ENCODE results near the gene FYN.
A peak's percentile ranks its signal among the peaks of the same experiment; 100 is the strongest.
"Not testable (repeated sequence)": the region's sequence is repeated elsewhere in the genome, so short reads cannot be mapped to it uniquely, and the experiment has no call there.

Gene FYN

GRCh38 chr6:111898452-111898851 lies 25.2 kb upstream of the FYN start:
- no peak overlapping the region for H2AFZ ChIP-seq (ENCODE audit: low read depth, low read length)
- H3K36me3 ChIP-seq (ENCODE audit: insufficient read depth, low read length), result no peaks in the 10 kb centered on the region
- H3K4me3 ChIP-seq (ENCODE audit: low read length), result no peak overlapping the region
- H3K9me3 ChIP-seq (ENCODE audit: low read length), result no peaks in the 10 kb centered on the region
- H3K4me1 ChIP-seq (ENCODE audit: insufficient read depth, low read length), result no peaks in the 10 kb centered on the region
- no peaks in the 10 kb centered on the region for H3K27me3 ChIP-seq (ENCODE audit: insufficient read depth, low read length)

DNA sequence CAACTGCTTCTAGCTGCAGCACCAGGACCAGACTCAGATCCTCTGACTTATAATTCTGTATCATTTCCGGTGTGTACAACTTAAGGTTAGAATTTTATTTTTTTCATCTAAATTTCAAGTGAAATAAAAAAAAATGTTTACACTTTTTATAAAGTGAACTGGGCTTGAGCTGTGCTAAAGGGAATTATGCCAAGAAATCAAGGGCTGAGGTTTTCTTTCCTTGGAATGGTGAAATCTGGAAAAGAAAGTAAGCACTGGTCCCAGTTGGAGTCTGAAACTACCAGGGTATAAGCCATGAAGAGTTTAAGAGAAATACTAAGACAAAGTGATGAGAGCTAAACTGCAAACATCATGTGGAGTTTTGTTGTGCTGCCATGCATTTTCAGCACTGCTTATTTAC lies 21.7 kb upstream of the FYN start:
- Histone ChIP-seq H3K36me3 (ENCODE audit: insufficient read depth, low read length) (no peaks in the 10 kb centered on the region), H2AFZ (ENCODE audit: low read depth, low read length) (no peak overlapping the region), H3K4me1 (ENCODE audit: insufficient read depth, low read length) (peaks cover 10% of the 10 kb centered on the region), H3K27me3 (ENCODE audit: insufficient read depth, low read length) (no peaks in the 10 kb centered on the region), H3K4me3 (ENCODE audit: low read length) (no peak overlapping the region), H3K9me3 (ENCODE audit: low read length) (no peaks in the 10 kb centered on the region)

- H2AFZ ChIP-seq (ENCODE audit: low read depth, low read length), result no peak overlapping the region
- H3K4me1 ChIP-seq (ENCODE audit: insufficient read depth, low read length), result peaks cover 16% of the 10 kb centered on the region
- no peak overlapping the region for H3K4me3 ChIP-seq (ENCODE audit: low read length)
- H3K36me3 ChIP-seq (ENCODE audit: insufficient read depth, low read length), result no peaks in the 10 kb centered on the region
- no peaks in the 10 kb centered on the region for H3K9me3 ChIP-seq (ENCODE audit: low read length)
- H3K27me3 ChIP-seq (ENCODE audit: insufficient read depth, low read length), result no peaks in the 10 kb centered on the region
Observed at GRCh38 chr6:111894272-111894671, 21.0 kb upstream of the FYN start.

GRCh38 chr6:111892431-111892830 lies 19.2 kb upstream of the FYN start:
- Histone ChIP-seq H3K36me3 (ENCODE audit: insufficient read depth, low read length) (no peaks in the 10 kb centered on the region), H2AFZ (ENCODE audit: low read depth, low read length) (no peak overlapping the region), H3K9me3 (ENCODE audit: low read length) (no peaks in the 10 kb centered on the region), H3K4me3 (ENCODE audit: low read length) (no peak overlapping the region), H3K27me3 (ENCODE audit: insufficient read depth, low read length) (no peaks in the 10 kb centered on the region), H3K4me1 (ENCODE audit: insufficient read depth, low read length) (peaks cover 27% of the 10 kb centered on the region)

DNA sequence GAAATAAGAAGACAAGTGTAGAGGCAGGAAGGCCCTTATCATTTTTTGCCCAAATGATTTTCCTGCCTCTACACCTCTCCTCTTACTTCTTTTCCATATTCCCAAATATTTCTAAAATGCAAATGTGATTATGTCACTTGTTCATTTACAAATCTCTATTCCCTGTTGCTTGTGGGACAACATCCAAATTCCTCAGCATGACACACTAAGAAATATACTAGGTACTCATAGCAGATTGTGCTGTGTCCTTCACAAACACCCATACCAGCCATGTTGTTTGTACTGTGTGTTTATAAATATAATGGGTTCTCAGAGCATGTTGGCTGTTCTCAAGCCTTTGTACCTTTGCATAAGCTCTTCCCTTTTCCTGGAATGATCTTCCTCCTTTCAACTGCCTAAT lies 17.7 kb upstream of the FYN start:
- Histone ChIP-seq H3K4me1 (ENCODE audit: insufficient read depth, low read length) (peaks cover 27% of the 10 kb centered on the region), H2AFZ (ENCODE audit: low read depth, low read length) (no peak overlapping the region), H3K27me3 (ENCODE audit: insufficient read depth, low read length) (no peaks in the 10 kb centered on the region), H3K4me3 (ENCODE audit: low read length) (no peak overlapping the region), H3K9me3 (ENCODE audit: low read length) (no peaks in the 10 kb centered on the region), H3K36me3 (ENCODE audit: insufficient read depth, low read length) (no peaks in the 10 kb centered on the region)

- Histone ChIP-seq H3K9me3 (ENCODE audit: low read length) (no peaks in the 10 kb centered on the region), H3K4me1 (ENCODE audit: insufficient read depth, low read length) (peaks cover 27% of the 10 kb centered on the region), H3K4me3 (ENCODE audit: low read length) (peak overlapping the region; percentile 41), H3K27me3 (ENCODE audit: insufficient read depth, low read length) (no peaks in the 10 kb centered on the region), H2AFZ (ENCODE audit: low read depth, low read length) (peak overlapping the region; percentile 78), H3K36me3 (ENCODE audit: insufficient read depth, low read length) (no peaks in the 10 kb centered on the region)
Observed at GRCh38 chr6:111888928-111889695, 15.9 kb upstream of the FYN start.

DNA sequence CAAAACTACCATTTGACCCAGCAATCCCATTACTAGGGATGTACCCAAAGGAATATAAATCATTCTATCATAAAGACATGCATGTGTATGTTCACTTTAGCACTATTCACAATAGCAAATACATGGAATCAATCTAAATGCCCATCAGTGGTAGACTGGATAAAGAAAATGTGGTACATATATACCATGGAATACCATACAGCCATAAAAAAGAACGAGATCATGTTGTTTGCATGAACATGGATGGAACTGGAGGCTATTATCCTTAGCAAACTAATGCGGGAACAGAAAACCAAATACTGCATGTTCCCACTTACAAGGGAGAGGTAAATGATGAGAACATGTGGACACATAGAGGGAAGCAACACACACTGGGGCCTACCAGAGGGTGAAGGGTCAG lies 13.5 kb upstream of the FYN start:
- H3K4me3 ChIP-seq (ENCODE audit: low read length); H3K9me3 ChIP-seq (ENCODE audit: low read length); H3K27me3 ChIP-seq (ENCODE audit: insufficient read depth, low read length); H2AFZ ChIP-seq (ENCODE audit: low read depth, low read length); H3K36me3 ChIP-seq (ENCODE audit: insufficient read depth, low read length): not testable (repeated sequence)
- peaks cover 27% of the 10 kb centered on the region for H3K4me1 ChIP-seq (ENCODE audit: insufficient read depth, low read length)

GRCh38 chr6:111885373-111886027 lies 12.2 kb upstream of the FYN start:
- no peaks in the 10 kb centered on the region for H3K9me3 ChIP-seq (ENCODE audit: low read length)
- H3K4me1 ChIP-seq (ENCODE audit: insufficient read depth, low read length), result peaks cover 21% of the 10 kb centered on the region
- no peaks in the 10 kb centered on the region for H3K36me3 ChIP-seq (ENCODE audit: insufficient read depth, low read length)
- H3K4me3 ChIP-seq (ENCODE audit: low read length), result no peak overlapping the region
- no peak overlapping the region for H2AFZ ChIP-seq (ENCODE audit: low read depth, low read length)
- H3K27me3 ChIP-seq (ENCODE audit: insufficient read depth, low read length), result no peaks in the 10 kb centered on the region

GRCh38 chr6:111884068-111884467 lies 10.8 kb upstream of the FYN start:
- H3K36me3 ChIP-seq (ENCODE audit: insufficient read depth, low read length), result no peaks in the 10 kb centered on the region
- H3K4me1 ChIP-seq (ENCODE audit: insufficient read depth, low read length), result peaks cover 9% of the 10 kb centered on the region
- no peaks in the 10 kb centered on the region for H3K27me3 ChIP-seq (ENCODE audit: insufficient read depth, low read length)
- no peak overlapping the region for H2AFZ ChIP-seq (ENCODE audit: low read depth, low read length)
- no peak overlapping the region for H3K4me3 ChIP-seq (ENCODE audit: low read length)
- H3K9me3 ChIP-seq (ENCODE audit: low read length), result no peaks in the 10 kb centered on the region

DNA sequence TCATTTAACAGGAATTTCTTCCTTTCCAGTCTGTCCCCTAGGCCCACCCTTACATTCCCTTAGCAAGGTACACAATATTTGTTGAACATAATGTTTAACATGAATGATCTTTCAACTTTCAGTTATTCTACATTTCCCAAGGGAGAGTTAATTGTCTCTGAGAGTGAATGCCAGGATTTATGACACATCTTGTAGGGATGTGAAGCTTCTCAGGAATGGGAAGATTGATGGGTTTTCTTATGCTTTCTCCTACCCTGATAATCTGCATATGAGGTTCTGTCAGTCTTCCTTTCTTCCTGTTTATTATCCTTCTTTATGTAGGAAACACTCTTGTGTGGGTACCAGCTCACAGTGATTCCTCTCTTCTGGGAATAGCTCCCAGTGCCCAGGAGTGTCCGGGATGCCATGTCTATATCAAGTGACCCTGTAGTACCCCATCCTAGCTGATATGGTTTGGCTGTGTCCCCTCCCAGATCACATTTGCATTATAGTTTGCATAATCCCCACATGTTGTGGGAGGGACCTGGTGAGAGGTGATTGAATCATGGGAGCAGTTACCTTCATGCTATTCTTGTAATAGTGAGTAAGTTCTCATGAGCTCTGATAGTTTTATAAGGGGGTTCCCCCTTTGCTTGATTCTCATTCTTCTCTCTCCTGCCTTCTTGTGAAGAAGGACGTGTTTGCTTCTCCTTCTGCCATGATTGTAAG lies 7.1 kb upstream of the FYN start:
- H3K4me3 ChIP-seq (ENCODE audit: low read length), result no peak overlapping the region
- no peaks in the 10 kb centered on the region for H3K9me3 ChIP-seq (ENCODE audit: low read length)
- no peak overlapping the region for H2AFZ ChIP-seq (ENCODE audit: low read depth, low read length)
- H3K36me3 ChIP-seq (ENCODE audit: insufficient read depth, low read length), result no peaks in the 10 kb centered on the region
- H3K4me1 ChIP-seq (ENCODE audit: insufficient read depth, low read length), result no peaks in the 10 kb centered on the region
- no peaks in the 10 kb centered on the region for H3K27me3 ChIP-seq (ENCODE audit: insufficient read depth, low read length)

DNA sequence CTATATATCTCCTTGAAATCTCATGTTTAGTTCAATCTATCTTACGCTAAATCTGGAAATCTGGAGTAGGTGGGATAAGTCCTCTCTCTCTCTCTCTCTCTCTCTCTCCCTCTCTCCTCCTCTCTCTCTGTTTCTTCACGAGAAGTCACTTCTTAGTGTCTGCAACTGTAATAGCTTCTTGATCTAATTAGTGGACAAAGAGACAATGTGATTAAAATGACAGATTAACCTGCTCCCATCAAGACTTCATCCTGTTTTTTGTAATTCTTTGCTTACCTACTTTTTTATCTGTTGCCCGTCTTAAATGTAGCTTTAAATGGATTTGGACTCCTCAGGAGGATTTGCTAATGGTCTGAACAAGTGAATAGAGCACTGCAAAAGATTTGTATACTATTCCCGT lies 2.5 kb upstream of the FYN start:
- no peaks in the 10 kb centered on the region for H3K27me3 ChIP-seq (ENCODE audit: insufficient read depth, low read length)
- no peaks in the 10 kb centered on the region for H3K36me3 ChIP-seq (ENCODE audit: insufficient read depth, low read length)
- H2AFZ ChIP-seq (ENCODE audit: low read depth, low read length), result no peak overlapping the region
- no peak overlapping the region for H3K4me3 ChIP-seq (ENCODE audit: low read length)
- peaks cover 16% of the 10 kb centered on the region for H3K4me1 ChIP-seq (ENCODE audit: insufficient read depth, low read length)
- H3K9me3 ChIP-seq (ENCODE audit: low read length), result no peaks in the 10 kb centered on the region

GRCh38 chr6:111874025-111874415 lies 768 bp upstream of the FYN start:
- Histone ChIP-seq H3K36me3 (ENCODE audit: insufficient read depth, low read length) (no peaks in the 10 kb centered on the region), H3K4me3 (ENCODE audit: low read length) (peak overlapping the region; percentile 59), H2AFZ (ENCODE audit: low read depth, low read length) (peak overlapping the region; percentile 75), H3K4me1 (ENCODE audit: insufficient read depth, low read length) (peaks cover 26% of the 10 kb centered on the region), H3K9me3 (ENCODE audit: low read length) (no peaks in the 10 kb centered on the region), H3K27me3 (ENCODE audit: insufficient read depth, low read length) (no peaks in the 10 kb centered on the region)

DNA sequence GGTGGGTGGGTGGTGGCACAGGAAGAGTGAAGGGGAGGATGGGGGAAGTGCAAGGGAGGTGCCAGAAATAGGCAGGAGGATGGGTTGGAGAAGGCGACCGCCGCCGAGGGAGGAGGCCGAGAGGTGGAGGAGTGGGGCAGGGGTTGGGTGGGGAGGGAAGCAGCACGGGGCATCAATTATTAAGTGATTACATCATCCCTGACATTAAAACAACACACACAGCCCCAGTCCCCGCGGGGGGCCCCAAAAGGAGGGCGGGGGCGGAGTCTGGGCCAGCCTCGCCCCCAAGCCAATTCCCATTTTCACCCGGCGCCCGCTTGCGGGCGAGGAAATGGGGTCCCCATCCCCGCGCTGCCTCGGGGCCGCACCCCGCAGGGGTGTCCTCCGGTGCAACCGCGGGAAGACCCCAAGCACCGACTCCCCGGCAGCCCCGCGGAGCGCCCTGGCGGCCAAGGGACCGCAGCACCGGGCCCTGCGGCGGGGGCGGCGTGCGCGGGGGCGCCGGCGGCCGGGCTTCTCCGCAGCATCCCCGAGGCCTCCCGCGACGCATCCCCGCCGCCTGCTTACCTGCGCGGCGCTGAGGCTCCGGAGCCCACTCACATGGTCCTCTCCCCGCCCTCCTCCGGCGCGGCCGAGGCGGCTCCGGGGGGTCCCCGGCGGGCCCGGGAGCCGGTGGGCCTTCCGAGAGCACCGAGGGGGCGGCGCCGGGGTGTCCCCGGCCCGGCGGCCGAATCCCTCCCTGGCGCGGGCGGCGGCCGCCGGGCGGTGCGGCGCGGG lies 663 bp downstream of the FYN start:
- no peaks in the 10 kb centered on the region for H3K27me3 ChIP-seq (ENCODE audit: insufficient read depth, low read length)
- peaks cover 4% of the 10 kb centered on the region for H3K36me3 ChIP-seq (ENCODE audit: insufficient read depth, low read length)
- no peak overlapping the region for H2AFZ ChIP-seq (ENCODE audit: low read depth, low read length)
- H3K4me1 ChIP-seq (ENCODE audit: insufficient read depth, low read length), result peaks cover 28% of the 10 kb centered on the region
- peak overlapping the region; percentile 64 for H3K4me3 ChIP-seq (ENCODE audit: low read length)
- no peaks in the 10 kb centered on the region for H3K9me3 ChIP-seq (ENCODE audit: low read length)

Measured in neuron (in vitro differentiated cells).